Osteocyte (in vitro differentiated cells): ENCODE data around the gene C1orf141. TPM values are rescaled to one million over a fixed set of nuclear protein-coding genes. Genes with fewer than 3 reads are reported as not detected.
"Not testable (repeated sequence)": the region's sequence is repeated elsewhere in the genome, so short reads cannot be mapped to it uniquely, and the experiment has no call there.

Experiments
- DNase-seq: peaks from one replicate; pipeline ENCODE4 v3.0.0; 2021; ENCODE audit warnings: mixed read lengths; ENCODE audit not compliant: unreplicated experiment; ENCODE audit errors: extremely low spot score
- H3K27ac Mint-ChIP-seq: one replicate; pipeline ENCODE4 v1.8.0; 2021; ENCODE audit warnings: mild to moderate bottlenecking, mixed read lengths; ENCODE audit not compliant: unreplicated experiment
- H3K27me3 Mint-ChIP-seq: one replicate; pipeline ENCODE4 v1.8.0; 2021; ENCODE audit warnings: mixed read lengths; ENCODE audit not compliant: unreplicated experiment
- H3K36me3 Mint-ChIP-seq: one replicate; pipeline ENCODE4 v1.8.0; 2021; ENCODE audit warnings: mixed read lengths; ENCODE audit not compliant: unreplicated experiment
- H3K4me1 Mint-ChIP-seq: one replicate; pipeline ENCODE4 v1.8.0; 2021; ENCODE audit warnings: mixed read lengths; ENCODE audit not compliant: unreplicated experiment
- H3K4me3 Mint-ChIP-seq: one replicate; pipeline ENCODE4 v1.8.0; 2021; ENCODE audit warnings: mild to moderate bottlenecking, moderate library complexity, mixed read lengths; ENCODE audit not compliant: unreplicated experiment
- H3K9me3 Mint-ChIP-seq: one replicate; pipeline ENCODE4 v1.8.0; 2021; ENCODE audit warnings: mixed read lengths; ENCODE audit not compliant: unreplicated experiment
- total RNA-seq: library from RNA; stranded (reverse); gene quantifications from 2 replicates; pipeline ENCODE4 v1.2.1, GENCODE V29; 2021
- TF ChIP-seq, protein P1 (sequence below): fragments of 200-600 bp; sonication (generic); IDR thresholded peaks from 2 replicates; pipeline ENCODE4 v1.5.0; 2021; ENCODE audit warnings: antibody characterized with exemption, mild to moderate bottlenecking, moderate library complexity

Gene C1orf141
- total RNA-seq, 1 donor from 2014 or later = not detected

DNA sequence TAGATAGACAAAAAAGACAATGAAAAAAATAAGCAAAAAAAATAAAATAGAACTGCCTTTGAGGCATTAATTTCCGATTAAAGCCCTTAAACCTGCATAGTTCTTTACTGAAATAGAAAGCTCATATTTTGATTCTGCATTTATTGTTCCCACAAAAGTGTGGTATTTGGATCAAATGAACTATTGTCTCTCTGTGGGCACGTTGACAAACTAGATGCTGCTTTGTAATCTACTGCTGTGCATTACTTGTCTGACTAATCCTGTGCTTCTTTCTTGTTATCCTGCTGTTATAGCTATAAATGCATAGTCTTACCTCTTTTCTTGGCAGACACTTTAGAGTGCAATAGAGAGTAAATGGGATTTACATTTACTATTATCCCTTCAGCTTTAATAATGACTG is 49.4 kb downstream of the C1orf141 start:
- Mint-ChIP-seq H3K9me3 (no peaks in the 10 kb centered on the region), H3K4me1 (no peaks in the 10 kb centered on the region), H3K4me3 (no peak overlapping the region), H3K27ac (no peak overlapping the region), H3K36me3 (no peaks in the 10 kb centered on the region), H3K27me3 (no peaks in the 10 kb centered on the region)
- TF ChIP-seq, protein P1, sequence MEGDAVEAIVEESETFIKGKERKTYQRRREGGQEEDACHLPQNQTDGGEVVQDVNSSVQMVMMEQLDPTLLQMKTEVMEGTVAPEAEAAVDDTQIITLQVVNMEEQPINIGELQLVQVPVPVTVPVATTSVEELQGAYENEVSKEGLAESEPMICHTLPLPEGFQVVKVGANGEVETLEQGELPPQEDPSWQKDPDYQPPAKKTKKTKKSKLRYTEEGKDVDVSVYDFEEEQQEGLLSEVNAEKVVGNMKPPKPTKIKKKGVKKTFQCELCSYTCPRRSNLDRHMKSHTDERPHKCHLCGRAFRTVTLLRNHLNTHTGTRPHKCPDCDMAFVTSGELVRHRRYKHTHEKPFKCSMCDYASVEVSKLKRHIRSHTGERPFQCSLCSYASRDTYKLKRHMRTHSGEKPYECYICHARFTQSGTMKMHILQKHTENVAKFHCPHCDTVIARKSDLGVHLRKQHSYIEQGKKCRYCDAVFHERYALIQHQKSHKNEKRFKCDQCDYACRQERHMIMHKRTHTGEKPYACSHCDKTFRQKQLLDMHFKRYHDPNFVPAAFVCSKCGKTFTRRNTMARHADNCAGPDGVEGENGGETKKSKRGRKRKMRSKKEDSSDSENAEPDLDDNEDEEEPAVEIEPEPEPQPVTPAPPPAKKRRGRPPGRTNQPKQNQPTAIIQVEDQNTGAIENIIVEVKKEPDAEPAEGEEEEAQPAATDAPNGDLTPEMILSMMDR = no peak
- DNase-seq = no peak

DNA sequence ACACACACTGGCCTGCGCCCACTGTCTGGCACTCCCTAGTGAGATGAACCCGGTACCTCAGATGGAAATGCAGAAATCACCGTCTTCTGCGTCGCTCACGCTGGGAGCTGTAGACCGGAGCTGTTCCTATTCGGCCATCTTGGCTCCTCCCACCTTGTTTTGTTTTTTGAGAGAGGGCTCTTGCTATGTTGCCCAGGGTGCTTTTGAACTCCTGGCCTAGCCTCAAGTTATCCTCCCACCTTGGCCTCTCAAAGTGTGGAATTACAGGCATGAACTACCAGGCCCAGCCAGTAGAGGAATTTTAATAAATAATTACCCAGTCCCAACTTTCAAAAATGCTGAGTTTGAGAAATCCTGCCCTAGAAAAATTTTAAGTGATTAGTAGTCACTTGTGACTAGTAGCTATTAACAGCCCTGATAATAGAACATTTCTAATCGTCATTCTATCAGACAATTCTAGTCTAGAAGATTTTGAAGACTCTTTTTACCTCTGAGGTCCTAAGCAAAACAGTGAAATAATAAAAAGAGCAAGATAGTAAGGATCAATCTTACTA is 49.9 kb downstream of the C1orf141 start:
- H3K27me3 Mint-ChIP-seq = no peaks in the 10 kb centered on the region
- no peaks in the 10 kb centered on the region for H3K4me1 Mint-ChIP-seq
- no peaks in the 10 kb centered on the region for H3K9me3 Mint-ChIP-seq
- H3K36me3 Mint-ChIP-seq = no peaks in the 10 kb centered on the region
- no peak overlapping the region for H3K27ac Mint-ChIP-seq
- TF ChIP-seq, protein P1 = no peak
- H3K4me3 Mint-ChIP-seq = no peak overlapping the region
- no peak for DNase-seq

DNA sequence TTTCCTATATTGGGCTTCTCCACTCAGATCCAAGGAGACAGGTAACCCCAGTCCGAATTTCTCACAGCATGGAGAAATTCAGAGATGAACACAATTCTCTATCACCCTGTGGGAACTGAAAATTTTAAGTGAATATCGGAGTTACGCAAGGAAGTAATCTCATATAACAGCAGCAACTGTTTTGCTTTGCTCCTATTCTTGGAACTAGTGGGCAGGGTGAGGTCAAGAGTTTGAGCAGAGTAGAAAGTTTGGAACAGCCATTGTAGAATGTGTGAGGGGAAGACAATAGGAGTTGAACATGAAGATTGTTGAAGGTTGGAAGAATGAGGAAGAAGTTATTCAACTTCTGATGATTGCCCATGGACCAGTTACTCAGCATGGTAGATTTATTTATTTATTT is 56.5 kb downstream of the C1orf141 start:
- H3K9me3 Mint-ChIP-seq = peaks cover 3% of the 10 kb centered on the region
- no peaks in the 10 kb centered on the region for H3K4me1 Mint-ChIP-seq
- H3K36me3 Mint-ChIP-seq = no peaks in the 10 kb centered on the region
- H3K27me3 Mint-ChIP-seq = peaks cover 4% of the 10 kb centered on the region
- H3K4me3 Mint-ChIP-seq = no peak overlapping the region
- TF ChIP-seq, protein P1 = no peak
- H3K27ac Mint-ChIP-seq = no peak overlapping the region
- no peak for DNase-seq

DNA sequence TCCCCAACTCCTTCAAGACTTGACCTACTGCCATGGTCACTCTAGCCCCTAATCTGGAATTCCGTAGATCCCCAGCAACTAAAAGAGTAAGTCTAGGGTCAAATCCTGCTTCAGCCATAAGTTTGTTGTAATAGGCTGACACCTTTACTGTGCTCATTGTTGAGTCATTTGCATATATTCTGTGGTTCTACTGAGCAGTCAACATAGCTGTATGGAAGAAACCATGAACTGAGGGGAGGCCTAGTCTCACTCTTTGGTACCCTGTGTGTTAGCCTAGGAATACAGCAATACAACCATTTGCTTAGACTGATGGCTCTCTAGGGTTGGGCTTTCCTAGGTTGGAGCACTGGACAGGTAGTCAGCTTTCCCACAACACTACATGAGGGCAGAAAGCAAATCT is 57.2 kb downstream of the C1orf141 start:
- H3K36me3 Mint-ChIP-seq = no peaks in the 10 kb centered on the region
- no peak overlapping the region for H3K4me3 Mint-ChIP-seq
- no peak overlapping the region for H3K27ac Mint-ChIP-seq
- peaks cover 7% of the 10 kb centered on the region for H3K27me3 Mint-ChIP-seq
- TF ChIP-seq, protein P1 = no peak
- no peak for DNase-seq
- peaks cover 7% of the 10 kb centered on the region for H3K9me3 Mint-ChIP-seq
- no peaks in the 10 kb centered on the region for H3K4me1 Mint-ChIP-seq

DNA sequence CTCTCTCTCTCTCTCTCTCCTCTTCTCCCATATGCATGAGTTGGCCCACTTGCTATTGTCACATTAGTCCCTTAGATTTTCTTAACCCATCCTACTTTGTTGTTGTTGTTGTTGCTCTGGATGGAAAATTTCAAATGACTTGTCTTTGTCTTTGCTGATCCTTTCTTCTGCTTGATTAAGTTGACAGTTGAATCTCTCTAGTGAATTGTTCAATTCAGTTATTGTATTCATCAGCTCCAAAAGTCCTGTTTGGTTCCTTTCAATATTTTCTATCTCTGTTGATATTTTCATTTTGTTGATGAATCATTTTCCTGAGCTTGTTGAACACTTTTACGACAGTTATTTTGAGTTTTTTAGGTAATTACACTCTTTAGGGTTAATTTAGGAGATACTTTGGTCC is 62.0 kb downstream of the C1orf141 start:
- TF ChIP-seq, protein P1 = no peak
- no peak for DNase-seq
- Mint-ChIP-seq H3K4me1 (no peaks in the 10 kb centered on the region), H3K27me3 (peaks cover 11% of the 10 kb centered on the region), H3K9me3 (peaks cover 8% of the 10 kb centered on the region), H3K27ac (no peak overlapping the region), H3K4me3 (no peak overlapping the region), H3K36me3 (no peaks in the 10 kb centered on the region)

DNA sequence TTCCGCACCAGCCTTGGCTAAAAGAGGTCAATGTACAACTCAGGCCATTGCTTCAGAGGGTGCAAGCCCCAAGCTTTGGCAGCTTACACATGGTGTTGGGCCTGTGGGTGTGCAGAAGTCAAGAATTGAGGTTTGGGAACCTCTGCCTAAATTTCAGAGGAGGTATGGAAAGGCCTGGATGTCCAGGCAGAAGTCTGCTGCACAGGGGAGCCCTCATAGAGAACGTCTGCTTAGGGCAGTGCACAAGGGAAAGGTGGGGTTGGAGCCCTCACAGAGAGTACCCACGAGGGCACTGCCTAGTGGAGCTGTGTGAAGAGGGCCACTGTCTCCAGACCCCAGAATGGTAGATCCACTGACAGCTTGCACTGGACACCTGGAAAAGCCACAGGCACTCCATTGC is 67.1 kb downstream of the C1orf141 start:
- not testable (repeated sequence) for H3K4me1 Mint-ChIP-seq, H3K4me3 Mint-ChIP-seq, H3K36me3 Mint-ChIP-seq, DNase-seq, H3K27ac Mint-ChIP-seq, H3K27me3 Mint-ChIP-seq
- H3K9me3 Mint-ChIP-seq = peaks cover 11% of the 10 kb centered on the region
